Left lung (tissue), 10 donors: ENCODE results near the gene THEM4. TPM values are rescaled to one million over a fixed set of nuclear protein-coding genes. Genes with fewer than 3 reads are reported as not detected.

Source experiments
- ATAC-seq: fragments of 200-7000 bp; cut with Tn5 transposase; one replicate; pipeline ENCODE4 v1.9.1; 2020; ENCODE audit warnings: moderate library complexity
- DNase-seq, 4 donors: peaks; one replicate each; pipeline ENCODE4 v3.0.0-alpha.2; 2013 to 2020
- H3K27ac ChIP-seq, 2 donors: fragments of 200-600 bp; sonication (generic) in 1 of 2; one replicate each; pipeline versions ENCODE4 v1.5.0 to v1.8.0; 2020 to 2021
- H3K27me3 ChIP-seq, 2 donors: fragments of 200-600 bp; sonication (generic) in 1 of 2; one replicate each; pipeline versions ENCODE4 v1.5.0 to v1.8.0; 2020 to 2021
- H3K36me3 ChIP-seq, 2 donors: fragments of 200-600 bp; sonication (generic) in 1 of 2; one replicate each; pipeline versions ENCODE4 v1.5.0 to v1.8.0; 2020 to 2021
- H3K4me1 ChIP-seq, 2 donors: fragments of 200-600 bp; one replicate each; pipeline ENCODE4 v1.8.0; 2021
- H3K4me3 ChIP-seq, 2 donors: fragments of 200-600 bp; sonication (generic) in 1 of 2; one replicate each; pipeline versions ENCODE4 v1.5.0 to v1.8.0; 2020 to 2021; ENCODE audit warnings: mild to moderate bottlenecking in 1 of 2
- H3K9me3 ChIP-seq, 2 donors: fragments of 200-600 bp; sonication (generic) in 1 of 2; one replicate each; pipeline versions ENCODE4 v1.5.0 to v1.8.0; 2020 to 2021
- CTCF ChIP-seq, 2 donors: fragments of 200-600 bp; sonication (generic) in 1 of 2; IDR thresholded peaks; one replicate each; pipeline versions ENCODE4 v1.5.0 to v1.8.0; 2021; ENCODE audit warnings: antibody characterized with exemption in 2 of 2
- intact Hi-C, 2 donors: fragments of 100-400 bp; cut with DNase I; formaldehyde crosslinking; loops; one replicate each; pipeline versions ENCODE4 v1.11.2 to v1.14.2; 2022
- polyA plus RNA-seq, 6 donors: library from polyadenylated mRNA; unstranded; fragments of 120-200 nt; gene quantifications; one replicate each; pipeline ENCODE4 v1.2.1, GENCODE V29; 2013; ENCODE audit not compliant: insufficient read length in 6 of 6
- total RNA-seq, 2 donors: library from RNA; stranded (reverse); fragmentation: NEBNext Ultra II Directional; extraction: Animal tissue kit (Norgen Biotek cat#: 25700); gene quantifications; one replicate each; pipeline ENCODE4 v1.2.1, GENCODE V29; 2021
- donor health status: DM: no; HTN: yes; CAD: no.
- donor health status: DM: no; HTN: no; CAD: no.

The THEM4 gene
- total and polyA plus RNA-seq, 8 donors, result 10.6 to 36.8 (median 30.6) TPM

DNA sequence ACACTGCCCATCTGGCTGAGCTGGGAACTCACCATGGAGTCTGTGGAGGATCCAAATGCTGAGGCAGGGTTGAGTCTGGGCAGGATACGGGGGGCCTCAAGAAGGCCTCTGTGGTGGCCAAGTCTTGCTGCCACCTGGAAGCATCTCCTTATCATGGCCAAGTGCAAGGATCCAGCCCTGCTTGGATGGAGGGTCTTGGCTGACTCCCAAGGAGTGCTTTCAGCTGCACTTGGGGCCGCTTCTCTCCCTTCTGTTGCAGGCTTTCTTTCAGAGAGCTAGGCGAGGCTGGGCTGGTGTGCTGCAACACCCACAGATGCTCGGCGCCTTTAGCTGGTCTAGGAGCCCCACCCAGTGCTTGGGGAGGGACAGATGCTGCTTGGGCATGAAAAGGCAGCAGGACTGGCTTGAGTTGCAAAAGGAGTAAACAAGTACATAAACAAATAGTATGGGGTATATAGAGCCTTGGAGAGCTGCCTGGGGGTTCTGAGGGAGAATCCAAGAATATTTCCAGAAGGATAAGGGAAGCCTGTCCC lies 55.8 kb downstream of the THEM4 start, which contains the start of gene THEM5:
THEM5 (minus strand) TSS at position 302 of the 533 bp plus-strand sequence; CDS start at position 155, 147 bp downstream.
- H3K27ac ChIP-seq, result no peak within 1 kb of the TSS
- DNase-seq (no peak), ATAC-seq (no peak)
- peaks cover 3 to 27% of the 10 kb centered on the region in 2 donors for H3K4me1 ChIP-seq
- no peak within 1 kb of the TSS for H3K4me3 ChIP-seq
- no peak for TF ChIP-seq CTCF (IDR thresholded peaks at IDR 0.05)
- H3K27me3 ChIP-seq, result peaks cover 0 to 13% of the 10 kb centered on the region in 2 donors
- intact Hi-C loops, result no loop called here
- no peaks in the 10 kb centered on the region for H3K36me3 ChIP-seq
- H3K9me3 ChIP-seq, result no peaks in the 10 kb centered on the region

DNA sequence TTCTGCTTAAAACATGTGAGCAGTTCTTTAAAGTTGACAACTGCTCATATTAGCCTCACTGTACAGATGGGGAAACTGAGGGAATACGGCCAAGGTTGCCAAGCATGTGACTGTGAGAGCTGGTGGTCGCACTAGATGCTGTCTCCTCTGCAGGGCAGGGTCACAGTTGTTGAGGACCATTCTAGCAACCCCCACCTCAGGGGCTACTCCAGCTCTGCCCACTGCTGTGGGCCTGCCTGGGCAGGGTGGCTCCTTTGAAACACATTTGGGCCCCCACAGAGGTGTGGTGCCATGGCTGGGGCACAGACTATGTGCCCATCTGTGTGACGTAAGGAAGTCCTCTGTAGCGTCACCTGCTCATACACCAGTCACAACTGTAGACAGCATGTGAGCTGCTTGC lies 56.6 kb downstream of the THEM4 start:
- H3K4me1 ChIP-seq, result peaks cover 3 to 25% of the 10 kb centered on the region in 2 donors
- intact Hi-C loops, result no loop called here
- no peaks in the 10 kb centered on the region for H3K36me3 ChIP-seq
- DNase-seq (no peak), ATAC-seq (no peak)
- H3K27ac ChIP-seq, result no peak overlapping the region
- H3K27me3 ChIP-seq, result peaks cover 0 to 20% of the 10 kb centered on the region in 2 donors
- no peak overlapping the region for H3K4me3 ChIP-seq
- TF ChIP-seq CTCF (IDR thresholded peaks at IDR 0.05), result no peak
- no peaks in the 10 kb centered on the region for H3K9me3 ChIP-seq

DNA sequence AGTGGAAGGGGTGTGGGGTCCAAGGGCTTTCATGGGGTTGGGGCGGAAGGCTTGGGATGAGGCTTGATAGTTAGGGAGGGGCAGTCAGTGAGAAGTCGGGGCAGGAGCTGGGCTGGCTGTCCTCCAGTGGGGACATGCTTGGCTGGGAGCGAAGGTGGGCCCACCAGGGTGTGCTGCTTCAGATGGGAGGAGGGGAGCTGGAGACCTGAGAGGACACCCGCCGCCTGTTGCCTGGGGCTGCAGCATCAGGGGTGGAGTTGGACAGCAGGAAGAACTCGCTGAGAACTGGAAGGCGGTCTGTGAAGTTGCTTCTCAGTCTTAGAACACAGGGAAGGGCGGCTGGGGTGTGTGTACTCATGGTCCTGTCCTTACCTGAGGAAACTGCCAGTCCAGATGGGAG lies 57.4 kb downstream of the THEM4 start:
- no peak for DNase-seq
- intact Hi-C loops, result no loop called here
- Histone ChIP-seq H3K36me3 (no peaks in the 10 kb centered on the region), H3K4me1 (peaks cover 3 to 17% of the 10 kb centered on the region in 2 donors), H3K9me3 (no peaks in the 10 kb centered on the region), H3K27me3 (peaks cover 0 to 25% of the 10 kb centered on the region in 2 donors), H3K4me3 (no peak overlapping the region), H3K27ac (no peak overlapping the region)
- TF ChIP-seq CTCF (IDR thresholded peaks at IDR 0.05), result no peak
- ATAC-seq, result no peak

DNA sequence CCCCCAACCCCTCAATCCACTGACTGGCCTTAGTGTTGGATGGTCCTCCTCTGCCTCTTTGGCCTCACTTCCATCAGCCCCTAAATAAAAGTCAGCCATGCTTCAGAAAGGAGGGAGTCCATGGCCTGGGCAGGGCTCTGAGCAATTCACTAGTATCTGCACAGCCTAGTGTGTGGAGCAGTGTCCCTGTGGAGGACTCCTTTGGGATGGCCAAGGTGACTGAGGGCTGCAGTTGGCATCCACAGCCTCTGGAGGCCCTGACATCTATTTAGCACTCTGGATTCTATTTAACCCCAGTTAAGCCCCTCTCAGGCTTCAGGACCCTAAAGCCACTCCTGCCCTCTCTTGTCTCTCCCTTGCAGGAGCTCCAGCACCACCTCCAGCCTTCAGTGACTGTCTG lies 59.4 kb downstream of the THEM4 start:
- H3K4me3 ChIP-seq, result no peak overlapping the region
- H3K27ac ChIP-seq, result no peak overlapping the region
- H3K9me3 ChIP-seq, result no peaks in the 10 kb centered on the region
- no peak for TF ChIP-seq CTCF (IDR thresholded peaks at IDR 0.05)
- intact Hi-C loops, result no loop called here
- H3K4me1 ChIP-seq, result peaks cover 3 to 10% of the 10 kb centered on the region in 2 donors
- ATAC-seq (no peak), DNase-seq (no peak)
- H3K36me3 ChIP-seq, result no peaks in the 10 kb centered on the region
- peaks cover 0 to 25% of the 10 kb centered on the region in 2 donors for H3K27me3 ChIP-seq

DNA sequence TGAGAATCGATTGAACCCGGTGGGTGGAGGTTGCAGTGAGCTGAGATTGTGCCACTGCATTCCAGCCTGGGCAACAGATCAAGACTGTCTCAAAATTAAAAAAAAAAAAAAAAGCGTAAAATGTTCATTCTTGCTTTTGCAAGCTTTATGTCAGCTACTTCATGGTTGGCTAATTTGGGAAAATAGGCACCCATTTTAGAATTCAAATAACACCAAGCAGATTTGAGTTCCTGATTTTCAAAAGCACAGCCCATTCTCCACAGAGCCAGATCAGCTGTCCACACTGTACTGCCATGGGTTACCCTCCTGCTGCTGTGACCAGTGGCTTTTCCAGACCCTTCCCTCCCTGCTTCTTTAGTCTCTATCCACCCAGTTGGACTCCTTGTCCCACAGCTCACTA lies 60.2 kb downstream of the THEM4 start:
- DNase-seq, result no peak
- intact Hi-C loops, result no loop called here
- Histone ChIP-seq H3K9me3 (no peaks in the 10 kb centered on the region), H3K4me3 (no peak overlapping the region), H3K36me3 (no peaks in the 10 kb centered on the region), H3K27me3 (peaks cover 0 to 25% of the 10 kb centered on the region in 2 donors), H3K27ac (no peak overlapping the region), H3K4me1 (peaks cover 3 to 10% of the 10 kb centered on the region in 2 donors)
- peak; percentile 26 for ATAC-seq
- no peak for TF ChIP-seq CTCF (IDR thresholded peaks at IDR 0.05)
